Thyroid gland (tissue), 4 donors: Measurements from ENCODE around the gene LSM3. TPM values are rescaled to one million over a fixed set of nuclear protein-coding genes. Genes with fewer than 3 reads are reported as not detected.

ENCODE experiments used
- DNase-seq, 2 donors: peaks; one replicate each; pipeline ENCODE4 v3.0.0-alpha.2; 2019
- H3K27ac ChIP-seq, 3 donors: fragments of 200-600 bp; sonication (generic); 1 replicate in 2 of 3; 2 replicates in 1 of 3; pipeline ENCODE4 v1.5.1; 2016 to 2019; ENCODE audit warnings: mild to moderate bottlenecking in 1 of 3, moderate library complexity in 1 of 3
- H3K27me3 ChIP-seq: fragments of 200-600 bp; sonication (generic); one replicate; pipeline ENCODE4 v1.5.1; 2019
- H3K36me3 ChIP-seq, 2 donors: fragments of 200-600 bp; sonication (generic); one replicate each; pipeline ENCODE4 v1.5.1; 2016 to 2019
- H3K4me1 ChIP-seq, 2 donors: fragments of 200-600 bp; sonication (generic); one replicate each; pipeline ENCODE4 v1.5.1; 2017 to 2019
- H3K4me3 ChIP-seq, 3 donors: fragments of 200-600 bp; sonication (generic); replicated peaks in 1 of 3; 1 replicate in 2 of 3; 2 replicates in 1 of 3; pipeline ENCODE4 v1.5.1; 2016; ENCODE audit warnings: mild to moderate bottlenecking in 1 of 3
- H3K9me3 ChIP-seq: fragments of 200-600 bp; sonication (generic); one replicate; pipeline ENCODE4 v1.5.1; 2017
- CTCF ChIP-seq, 6 experiments: fragments of 200-600 bp in 3 of 6; fragments of 450-650 bp in 3 of 6; sonication (generic) in 3 of 6; IDR thresholded peaks; one replicate each; pipeline ENCODE4 v1.5.1; 2016 to 2019; ENCODE audit warnings: antibody characterized with exemption in 6 of 6, mild to moderate bottlenecking in 2 of 6, inconsistent platforms in 1 of 6, moderate library complexity in 1 of 6
- POLR2A ChIP-seq, 2 donors: fragments of 450-650 bp; IDR thresholded peaks; one replicate each; pipeline ENCODE4 v1.6.1; 2017; ENCODE audit warnings: antibody characterized with exemption in 2 of 2, mild to moderate bottlenecking in 2 of 2, moderate library complexity in 1 of 2
- WGBS, 2 donors: methylation state at CpG; one replicate each; pipeline ENCODE4 v1.1.5; 2017; 5-methylcytosine and 5-hydroxymethylcytosine counted together
- intact Hi-C: fragments of 100-400 bp; cut with DNase I; formaldehyde crosslinking; loops from one replicate; pipeline ENCODE4 v1.15.1; 2023
- total RNA-seq, 4 donors: library from RNA; depleted of rRNA; stranded (reverse); fragments of >200 nt; gene quantifications; one replicate each; pipeline ENCODE4 v1.2.3, GENCODE V29; 2016

LSM3 gene
- total RNA-seq, 4 donors from 2014 or later, result 9.9 to 15.6 (median 15.3) TPM

- Histone ChIP-seq H3K36me3 (peaks cover 32 to 44% of the 10 kb centered on the region in 2 donors), H3K4me1 (peaks cover 3 to 10% of the 10 kb centered on the region in 2 donors), H3K4me3 (no peak overlapping the region), H3K27me3 (no peaks in the 10 kb centered on the region), H3K9me3 (no peaks in the 10 kb centered on the region), H3K27ac (no peak overlapping the region)
- no peak for DNase-seq
- 97 to 98% methylated on average over 8 to 9 of the region's 9 CpGs for WGBS, 2 donors
- TF ChIP-seq POLR2A (IDR thresholded peaks at IDR 0.05) (no peak), CTCF (IDR thresholded peaks at IDR 0.05) (no peak)
- intact Hi-C loops, result no loop called here
Measured at GRCh38 chr3:14150078-14150477, 28.5 kb upstream of the LSM3 start.

GRCh38 chr3:14150491-14151230 lies 28.0 kb upstream of the LSM3 start:
- TF ChIP-seq CTCF (IDR thresholded peaks at IDR 0.05), result no peak
- TF ChIP-seq POLR2A (IDR thresholded peaks at IDR 0.05), result no peak
- Histone ChIP-seq H3K27me3 (no peaks in the 10 kb centered on the region), H3K27ac (no peak overlapping the region), H3K4me1 (peaks cover 0 to 4% of the 10 kb centered on the region in 2 donors), H3K36me3 (peaks cover 32 to 44% of the 10 kb centered on the region in 2 donors), H3K9me3 (no peaks in the 10 kb centered on the region), H3K4me3 (no peak overlapping the region)
- DNase-seq, result no peak
- intact Hi-C loops, result no loop called here
- WGBS, 2 donors, result 94 to 95% methylated on average over 9 of the region's 9 CpGs

GRCh38 chr3:14151471-14152083 lies 27.0 kb upstream of the LSM3 start:
- 95 to 99% methylated on average over 8 to 9 of the region's 12 CpGs for WGBS, 2 donors
- Histone ChIP-seq H3K36me3 (peaks cover 37 to 49% of the 10 kb centered on the region in 2 donors), H3K4me1 (no peaks in the 10 kb centered on the region), H3K9me3 (no peaks in the 10 kb centered on the region), H3K4me3 (no peak overlapping the region), H3K27ac (no peak overlapping the region), H3K27me3 (no peaks in the 10 kb centered on the region)
- TF ChIP-seq CTCF (IDR thresholded peaks at IDR 0.05) (no peak), POLR2A (IDR thresholded peaks at IDR 0.05) (no peak)
- intact Hi-C loops, result no loop called here
- DNase-seq, result no peak

- no peaks in the 10 kb centered on the region for H3K9me3 ChIP-seq
- no peak for TF ChIP-seq CTCF (IDR thresholded peaks at IDR 0.05)
- TF ChIP-seq POLR2A (IDR thresholded peaks at IDR 0.05), result no peak
- no peaks in the 10 kb centered on the region for H3K4me1 ChIP-seq
- H3K27me3 ChIP-seq, result no peaks in the 10 kb centered on the region
- peaks cover 41 to 49% of the 10 kb centered on the region in 2 donors for H3K36me3 ChIP-seq
- intact Hi-C loops, result no loop called here
- H3K4me3 ChIP-seq, result no peak overlapping the region
- no peak overlapping the region for H3K27ac ChIP-seq
- WGBS, 2 donors, result 89% methylated on average over 11 of the region's 11 CpGs
- DNase-seq, result no peak
Measured at GRCh38 chr3:14152233-14152962, 26.2 kb upstream of the LSM3 start.
